Measurements from ENCODE around the gene PTPRU.
"Not testable (repeated sequence)": the region's sequence is repeated elsewhere in the genome, so short reads cannot be mapped to it uniquely, and the experiment has no call there.

The PTPRU gene

DNA sequence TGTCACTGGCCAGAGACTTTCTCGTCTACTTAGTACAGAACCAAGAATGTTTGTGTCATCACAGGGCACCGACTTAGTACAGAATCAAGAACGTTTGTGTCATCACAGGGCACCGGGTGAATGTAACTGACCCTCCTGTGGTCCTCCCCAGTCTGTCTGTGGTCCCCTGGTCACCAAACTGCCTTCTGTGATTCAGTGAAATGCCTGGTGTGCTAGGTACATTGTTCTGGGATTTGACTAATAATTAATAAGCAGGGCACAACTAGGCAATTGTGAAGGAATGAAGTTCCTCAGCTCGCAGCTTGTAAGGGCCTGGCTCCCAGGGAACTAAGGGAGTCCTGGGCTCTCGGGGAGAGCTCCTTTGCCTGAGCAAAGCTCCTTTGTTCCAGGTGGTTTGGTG is 12.8 kb upstream of the PTPRU start:
- Histone ChIP-seq H3K27me3 (ENCODE audit: control insufficient read depth, insufficient read depth, low read length) (no peaks in the 10 kb centered on the region), H3K9me3 (ENCODE audit: control insufficient read depth, low read depth, low read length) (no peaks in the 10 kb centered on the region), H3K36me3 (ENCODE audit: control insufficient read depth, low read depth, low read length) (peaks cover 6% of the 10 kb centered on the region), H3K27ac (ENCODE audit: low read length) (no peak overlapping the region), H3K9ac (ENCODE audit: low read length) (no peak overlapping the region), H3K4me3 (ENCODE audit: low read length) (no peak overlapping the region), H3K4me1 (ENCODE audit: control insufficient read depth, low read depth, low read length) (no peaks in the 10 kb centered on the region)

DNA sequence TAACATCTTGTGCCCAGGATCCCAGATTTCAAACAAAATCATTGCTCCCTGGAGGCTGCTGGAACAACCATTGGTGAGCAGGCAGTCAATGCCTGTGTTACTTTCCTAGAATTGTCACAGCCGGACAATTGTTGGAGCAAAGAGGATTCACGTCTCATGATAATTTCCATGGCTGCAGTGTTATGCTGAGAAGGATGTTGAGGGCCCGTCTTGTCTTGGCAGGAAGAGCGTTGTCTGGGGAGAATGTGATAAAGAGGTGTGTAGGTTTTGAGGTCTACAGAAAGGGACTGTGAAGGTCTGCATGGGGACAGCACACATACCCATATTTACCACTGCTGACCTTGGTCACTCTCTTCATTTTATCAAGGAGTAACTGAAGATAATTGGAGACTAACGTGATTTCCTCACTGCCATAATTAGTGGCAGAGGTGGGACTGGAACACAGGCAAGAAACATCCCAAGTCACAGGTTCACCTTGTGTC is 11.9 kb upstream of the PTPRU start:
- Histone ChIP-seq H3K27me3 (ENCODE audit: control insufficient read depth, insufficient read depth, low read length) (no peaks in the 10 kb centered on the region), H3K9ac (ENCODE audit: low read length) (no peak overlapping the region), H3K4me3 (ENCODE audit: low read length) (no peak overlapping the region), H3K9me3 (ENCODE audit: control insufficient read depth, low read depth, low read length) (no peaks in the 10 kb centered on the region), H3K4me1 (ENCODE audit: control insufficient read depth, low read depth, low read length) (no peaks in the 10 kb centered on the region), H3K27ac (ENCODE audit: low read length) (no peak overlapping the region), H3K36me3 (ENCODE audit: control insufficient read depth, low read depth, low read length) (peaks cover 6% of the 10 kb centered on the region)

DNA sequence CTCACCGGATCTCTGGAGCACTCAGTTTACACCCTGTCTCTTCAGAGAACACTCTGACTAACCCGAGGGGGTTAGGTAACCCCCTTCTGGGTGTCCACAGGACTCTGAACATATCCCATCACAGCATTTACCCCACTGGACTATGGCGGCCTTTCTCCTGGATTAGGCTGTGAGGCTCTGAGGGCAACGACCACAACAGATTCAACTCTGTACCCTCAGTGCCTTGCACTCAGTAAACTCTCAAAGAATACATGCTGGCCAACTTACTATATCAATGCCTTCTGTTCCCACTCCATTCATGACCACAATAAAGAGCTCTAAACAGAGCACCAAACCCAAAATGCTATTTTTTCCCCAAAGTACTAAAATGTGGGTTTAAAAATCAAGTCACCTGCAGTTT is 11.0 kb upstream of the PTPRU start:
- peaks cover 4% of the 10 kb centered on the region for H3K36me3 ChIP-seq (ENCODE audit: control insufficient read depth, low read depth, low read length)
- H3K9me3 ChIP-seq (ENCODE audit: control insufficient read depth, low read depth, low read length) = no peaks in the 10 kb centered on the region
- H3K27me3 ChIP-seq (ENCODE audit: control insufficient read depth, insufficient read depth, low read length) = no peaks in the 10 kb centered on the region
- no peak overlapping the region for H3K9ac ChIP-seq (ENCODE audit: low read length)
- no peak overlapping the region for H3K4me3 ChIP-seq (ENCODE audit: low read length)
- H3K4me1 ChIP-seq (ENCODE audit: control insufficient read depth, low read depth, low read length) = peaks cover 8% of the 10 kb centered on the region
- H3K27ac ChIP-seq (ENCODE audit: low read length) = no peak overlapping the region

DNA sequence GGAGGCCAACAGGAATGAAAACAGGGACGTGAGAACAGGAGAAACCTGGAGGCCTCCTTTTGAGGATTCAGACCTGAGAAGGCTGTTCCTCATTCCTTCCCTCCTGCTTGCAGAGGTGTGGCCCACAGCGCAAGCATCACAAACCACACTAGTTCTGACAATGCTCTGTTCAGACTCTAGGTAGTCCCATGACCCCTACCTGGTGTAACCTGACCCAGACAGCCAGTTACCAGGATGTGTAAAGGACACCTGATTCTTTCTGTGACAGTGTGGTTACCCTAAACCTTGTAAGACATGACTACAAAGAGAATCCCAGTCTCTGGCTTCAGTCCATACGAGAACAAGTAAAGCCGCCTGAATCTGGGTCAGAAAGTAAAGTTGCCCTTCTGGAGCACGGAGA is 8.8 kb upstream of the PTPRU start:
- H3K36me3 ChIP-seq (ENCODE audit: control insufficient read depth, low read depth, low read length) = no peaks in the 10 kb centered on the region
- no peak overlapping the region for H3K27ac ChIP-seq (ENCODE audit: low read length)
- H3K27me3 ChIP-seq (ENCODE audit: control insufficient read depth, insufficient read depth, low read length) = no peaks in the 10 kb centered on the region
- H3K4me3 ChIP-seq (ENCODE audit: low read length) = no peak overlapping the region
- no peaks in the 10 kb centered on the region for H3K9me3 ChIP-seq (ENCODE audit: control insufficient read depth, low read depth, low read length)
- no peak overlapping the region for H3K9ac ChIP-seq (ENCODE audit: low read length)
- peaks cover 8% of the 10 kb centered on the region for H3K4me1 ChIP-seq (ENCODE audit: control insufficient read depth, low read depth, low read length)

DNA sequence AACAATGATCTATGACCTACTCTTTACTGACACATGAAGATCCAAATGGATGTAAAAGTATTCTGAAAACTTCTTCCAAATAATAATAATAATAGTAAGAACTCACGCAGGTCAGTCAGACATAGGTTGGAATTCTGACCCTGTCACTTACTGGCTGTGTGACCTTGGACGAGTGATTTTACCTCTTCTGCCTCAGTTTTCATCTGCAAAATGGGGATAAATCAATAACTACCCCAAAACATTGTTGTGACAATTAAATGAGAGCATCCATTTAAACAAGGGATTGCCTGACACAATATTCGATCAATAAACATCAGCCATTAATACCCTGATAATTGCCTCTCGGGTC is 6.1 kb upstream of the PTPRU start:
- Histone ChIP-seq H3K27me3 (ENCODE audit: control insufficient read depth, insufficient read depth, low read length) (no peaks in the 10 kb centered on the region), H3K4me1 (ENCODE audit: control insufficient read depth, low read depth, low read length) (peaks cover 8% of the 10 kb centered on the region), H3K4me3 (ENCODE audit: low read length) (peak overlapping the region; percentile 97), H3K27ac (ENCODE audit: low read length) (peak overlapping the region; percentile 59), H3K9ac (ENCODE audit: low read length) (peak overlapping the region; percentile 83), H3K9me3 (ENCODE audit: control insufficient read depth, low read depth, low read length) (no peaks in the 10 kb centered on the region), H3K36me3 (ENCODE audit: control insufficient read depth, low read depth, low read length) (no peaks in the 10 kb centered on the region)

DNA sequence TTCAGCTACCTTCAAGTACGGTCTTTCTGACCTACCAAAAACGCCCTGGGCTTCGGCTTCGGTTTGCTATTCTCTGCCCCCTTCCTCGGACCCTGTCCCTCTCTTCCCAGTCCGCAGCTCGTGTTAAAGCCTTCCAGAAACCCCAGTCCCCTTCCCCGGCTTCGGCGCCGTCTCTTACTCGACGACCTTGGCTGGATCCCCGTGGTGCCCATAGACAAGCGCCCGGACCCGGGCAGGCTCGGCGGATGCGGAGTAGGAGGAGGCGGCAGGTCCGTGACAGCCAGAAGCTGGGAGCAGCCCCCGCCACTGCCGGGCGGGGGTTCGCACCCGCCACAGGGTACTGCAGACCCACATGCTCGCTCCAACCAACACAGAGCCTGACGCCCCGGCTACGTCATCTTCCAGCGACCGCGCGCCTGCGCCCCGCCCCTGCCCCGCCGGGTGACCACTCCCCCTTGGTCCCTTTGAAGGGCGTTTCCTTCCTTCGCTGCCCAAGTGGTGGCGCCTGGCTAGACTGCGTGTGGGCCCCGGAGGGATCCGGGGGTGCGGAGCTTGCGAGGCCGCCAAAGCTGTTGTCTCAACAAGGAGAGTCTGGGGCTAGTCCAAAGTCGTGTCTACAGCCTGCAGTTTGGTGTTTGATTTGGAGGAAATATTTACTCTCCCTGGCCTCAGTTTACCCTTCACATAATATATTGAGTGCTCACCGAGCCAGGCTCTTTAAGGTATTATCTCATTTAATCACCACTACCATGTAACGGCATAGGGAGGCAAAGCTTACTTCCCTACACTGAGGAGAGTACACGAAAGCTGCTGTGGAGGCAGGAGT is 5.6 kb upstream of the PTPRU start, which contains the start of gene MECR:
Gene MECR, minus strand, starts transcription at position 382 of the 826 bp plus-strand sequence. Its CDS starts 28 bp downstream, at position 354.
- Histone ChIP-seq H3K9ac (ENCODE audit: low read length) (peak within 1 kb of the TSS; percentile 83), H3K4me1 (ENCODE audit: control insufficient read depth, low read depth, low read length) (peaks cover 8% of the 10 kb centered on the region), H3K9me3 (ENCODE audit: control insufficient read depth, low read depth, low read length) (no peaks in the 10 kb centered on the region), H3K36me3 (ENCODE audit: control insufficient read depth, low read depth, low read length) (no peaks in the 10 kb centered on the region), H3K27ac (ENCODE audit: low read length) (peak within 1 kb of the TSS; percentile 59), H3K4me3 (ENCODE audit: low read length) (peak within 1 kb of the TSS; percentile 97), H3K27me3 (ENCODE audit: control insufficient read depth, insufficient read depth, low read length) (peaks cover 5% of the 10 kb centered on the region)

DNA sequence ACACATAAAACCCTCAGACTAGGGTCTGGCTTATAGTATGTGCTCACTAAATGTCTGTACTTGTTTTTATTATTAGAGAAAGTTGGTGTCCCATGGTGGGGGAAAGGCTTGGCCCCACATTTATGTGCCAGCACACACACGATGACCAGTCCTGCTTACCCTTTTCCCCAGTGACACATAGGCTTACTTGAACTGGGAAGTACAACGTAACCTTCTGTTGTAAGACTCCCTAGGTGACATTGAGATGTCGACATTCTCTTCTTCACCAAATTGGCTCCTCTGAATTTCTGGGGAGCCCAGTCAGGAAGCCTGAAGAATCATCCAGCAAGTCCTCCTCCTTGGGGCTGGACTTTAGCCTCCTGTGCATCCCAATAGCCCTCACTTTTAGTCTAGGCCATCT is 3.9 kb upstream of the PTPRU start:
- no peaks in the 10 kb centered on the region for H3K36me3 ChIP-seq (ENCODE audit: control insufficient read depth, low read depth, low read length)
- H3K9me3 ChIP-seq (ENCODE audit: control insufficient read depth, low read depth, low read length) = no peaks in the 10 kb centered on the region
- peaks cover 18% of the 10 kb centered on the region for H3K27me3 ChIP-seq (ENCODE audit: control insufficient read depth, insufficient read depth, low read length)
- H3K9ac ChIP-seq (ENCODE audit: low read length) = no peak overlapping the region
- H3K4me1 ChIP-seq (ENCODE audit: control insufficient read depth, low read depth, low read length) = peaks cover 13% of the 10 kb centered on the region
- no peak overlapping the region for H3K27ac ChIP-seq (ENCODE audit: low read length)
- H3K4me3 ChIP-seq (ENCODE audit: low read length) = no peak overlapping the region

DNA sequence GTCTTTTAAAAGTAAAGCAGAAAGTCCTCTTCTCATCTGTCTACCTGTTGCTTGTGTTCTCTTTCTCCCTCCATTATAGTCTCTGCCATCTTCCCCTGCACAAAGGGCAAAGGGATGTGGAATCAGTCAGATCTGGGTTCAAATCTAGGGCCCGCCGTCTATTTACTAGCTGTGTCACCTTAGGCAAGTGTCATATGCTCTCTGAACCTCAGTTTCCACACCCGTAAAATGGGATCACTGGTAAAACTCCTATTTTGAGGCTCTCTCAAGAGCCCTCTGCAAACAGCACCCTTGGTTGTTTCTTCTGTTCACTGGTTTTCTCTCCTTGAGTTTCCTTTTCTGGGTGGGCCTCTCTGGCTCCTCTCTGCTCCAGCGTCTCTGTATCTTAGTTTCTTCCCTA is 2.6 kb upstream of the PTPRU start:
- peaks cover 30% of the 10 kb centered on the region for H3K27me3 ChIP-seq (ENCODE audit: control insufficient read depth, insufficient read depth, low read length)
- no peak overlapping the region for H3K4me3 ChIP-seq (ENCODE audit: low read length)
- H3K9me3 ChIP-seq (ENCODE audit: control insufficient read depth, low read depth, low read length) = no peaks in the 10 kb centered on the region
- no peaks in the 10 kb centered on the region for H3K36me3 ChIP-seq (ENCODE audit: control insufficient read depth, low read depth, low read length)
- no peak overlapping the region for H3K9ac ChIP-seq (ENCODE audit: low read length)
- H3K27ac ChIP-seq (ENCODE audit: low read length) = no peak overlapping the region
- H3K4me1 ChIP-seq (ENCODE audit: control insufficient read depth, low read depth, low read length) = peaks cover 13% of the 10 kb centered on the region

DNA sequence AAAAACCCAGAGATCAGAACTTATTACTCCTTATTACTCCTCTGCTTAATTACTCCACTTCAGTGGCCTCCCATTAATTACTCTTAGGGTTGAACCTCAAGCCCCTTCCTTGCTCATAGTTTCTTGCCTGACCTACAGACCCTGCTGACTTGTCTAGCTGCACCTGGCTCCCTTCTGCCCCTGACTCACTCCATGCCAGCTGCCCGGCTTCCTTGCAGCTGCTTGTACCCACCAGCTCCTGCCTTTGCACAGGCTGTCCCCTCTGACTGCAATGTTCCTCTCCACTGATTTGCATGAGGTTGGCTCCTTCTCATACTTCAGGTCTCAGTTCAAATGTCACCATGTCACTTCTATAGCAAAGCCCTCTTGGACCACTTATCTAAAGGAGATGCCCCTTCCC is 1.9 kb upstream of the PTPRU start:
- H3K27ac ChIP-seq (ENCODE audit: low read length) = no peak overlapping the region
- no peak overlapping the region for H3K9ac ChIP-seq (ENCODE audit: low read length)
- peaks cover 38% of the 10 kb centered on the region for H3K27me3 ChIP-seq (ENCODE audit: control insufficient read depth, insufficient read depth, low read length)

DNA sequence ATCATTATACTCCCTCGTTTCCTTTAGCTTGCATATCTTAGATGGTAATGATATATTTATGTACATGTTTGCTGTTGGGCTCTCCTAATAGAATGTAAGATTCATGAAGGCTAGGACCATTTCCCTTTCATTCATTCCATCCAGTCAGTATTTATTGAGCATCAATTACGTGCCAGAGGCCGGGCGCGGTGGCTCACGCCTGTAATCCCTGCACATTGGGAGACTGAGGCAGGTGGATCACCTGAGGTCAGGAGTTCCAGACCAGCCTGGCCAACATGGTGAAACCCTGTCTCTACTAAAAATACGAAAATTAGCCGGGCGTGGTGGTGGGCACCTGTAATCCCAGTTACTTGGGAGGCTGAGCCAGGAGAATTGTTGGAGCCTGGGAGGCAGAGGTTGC is 1.4 kb upstream of the PTPRU start:
- not testable (repeated sequence) for H3K36me3 ChIP-seq (ENCODE audit: control insufficient read depth, low read depth, low read length); H3K4me3 ChIP-seq (ENCODE audit: low read length); H3K9ac ChIP-seq (ENCODE audit: low read length); H3K9me3 ChIP-seq (ENCODE audit: control insufficient read depth, low read depth, low read length); H3K27ac ChIP-seq (ENCODE audit: low read length)
- Histone ChIP-seq H3K27me3 (ENCODE audit: control insufficient read depth, insufficient read depth, low read length) (peaks cover 42% of the 10 kb centered on the region), H3K4me1 (ENCODE audit: control insufficient read depth, low read depth, low read length) (peaks cover 18% of the 10 kb centered on the region)

More for the DNA sequence above, 1.9 kb upstream of the PTPRU start:
- Histone ChIP-seq H3K9me3 (ENCODE audit: control insufficient read depth, low read depth, low read length) (no peaks in the 10 kb centered on the region), H3K4me1 (ENCODE audit: control insufficient read depth, low read depth, low read length) (peaks cover 19% of the 10 kb centered on the region), H3K4me3 (ENCODE audit: low read length) (no peak overlapping the region), H3K36me3 (ENCODE audit: control insufficient read depth, low read depth, low read length) (no peaks in the 10 kb centered on the region)

DNA sequence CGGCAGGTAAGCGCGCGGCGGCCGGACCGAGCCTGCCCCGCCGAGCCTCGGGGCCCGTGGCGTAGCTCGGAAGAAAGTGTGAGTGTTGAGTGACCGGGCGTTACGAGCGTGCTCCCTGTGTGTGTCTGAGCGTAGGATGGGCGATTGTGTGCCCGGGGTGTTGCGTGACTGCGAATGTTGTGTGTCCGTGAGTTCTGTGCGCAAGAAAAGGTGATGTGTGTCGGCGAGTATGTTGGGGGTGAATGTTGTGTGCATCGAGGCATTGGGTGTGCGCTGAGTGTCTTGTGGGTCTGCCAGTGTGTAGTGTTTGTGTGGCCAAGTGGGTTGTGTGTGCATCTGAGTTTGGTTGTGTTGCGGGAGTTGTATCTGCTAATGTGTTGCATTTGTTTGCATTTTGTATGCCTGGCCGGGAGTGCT is 398 bp downstream of the PTPRU start:
- Histone ChIP-seq H3K9ac (ENCODE audit: low read length) (no peak overlapping the region), H3K4me3 (ENCODE audit: low read length) (peak overlapping the region; percentile 70), H3K27me3 (ENCODE audit: control insufficient read depth, insufficient read depth, low read length) (peaks cover 47% of the 10 kb centered on the region), H3K4me1 (ENCODE audit: control insufficient read depth, low read depth, low read length) (peaks cover 19% of the 10 kb centered on the region), H3K36me3 (ENCODE audit: control insufficient read depth, low read depth, low read length) (no peaks in the 10 kb centered on the region), H3K9me3 (ENCODE audit: control insufficient read depth, low read depth, low read length) (no peaks in the 10 kb centered on the region), H3K27ac (ENCODE audit: low read length) (no peak overlapping the region)

Measured in iPS-18a (cell line).